ENCODE measurements around the gene ADAMTS10.

The ADAMTS10 gene

DNA sequence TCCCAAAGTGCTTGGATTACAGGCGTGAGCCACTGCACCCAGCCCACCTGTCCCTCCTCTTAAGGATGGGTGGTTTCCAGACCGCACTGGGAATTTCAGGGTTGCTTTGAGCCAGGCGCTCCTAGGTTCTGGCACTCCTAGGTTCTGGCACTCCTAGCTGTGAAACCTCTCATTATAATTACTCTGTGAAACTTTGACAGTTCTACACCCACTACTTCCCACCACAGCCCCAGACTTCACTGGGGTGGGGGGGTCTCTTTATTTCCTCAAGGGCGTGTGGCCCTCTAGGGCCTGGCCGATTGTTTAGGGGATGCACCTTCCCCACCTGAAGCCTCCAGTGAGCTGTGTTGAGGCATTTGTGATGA is 2.3 kb upstream of the ADAMTS10 start:
- Histone ChIP-seq H3K9me3 (ENCODE audit: control insufficient read depth in 5 of 5, low read length in 5 of 5) (no peaks in the 10 kb centered on the region), H3K9ac (ENCODE audit: low read length in 5 of 5) (no peak overlapping the region), H3K27ac (ENCODE audit: low read depth, low read length) (no peak overlapping the region)

DNA sequence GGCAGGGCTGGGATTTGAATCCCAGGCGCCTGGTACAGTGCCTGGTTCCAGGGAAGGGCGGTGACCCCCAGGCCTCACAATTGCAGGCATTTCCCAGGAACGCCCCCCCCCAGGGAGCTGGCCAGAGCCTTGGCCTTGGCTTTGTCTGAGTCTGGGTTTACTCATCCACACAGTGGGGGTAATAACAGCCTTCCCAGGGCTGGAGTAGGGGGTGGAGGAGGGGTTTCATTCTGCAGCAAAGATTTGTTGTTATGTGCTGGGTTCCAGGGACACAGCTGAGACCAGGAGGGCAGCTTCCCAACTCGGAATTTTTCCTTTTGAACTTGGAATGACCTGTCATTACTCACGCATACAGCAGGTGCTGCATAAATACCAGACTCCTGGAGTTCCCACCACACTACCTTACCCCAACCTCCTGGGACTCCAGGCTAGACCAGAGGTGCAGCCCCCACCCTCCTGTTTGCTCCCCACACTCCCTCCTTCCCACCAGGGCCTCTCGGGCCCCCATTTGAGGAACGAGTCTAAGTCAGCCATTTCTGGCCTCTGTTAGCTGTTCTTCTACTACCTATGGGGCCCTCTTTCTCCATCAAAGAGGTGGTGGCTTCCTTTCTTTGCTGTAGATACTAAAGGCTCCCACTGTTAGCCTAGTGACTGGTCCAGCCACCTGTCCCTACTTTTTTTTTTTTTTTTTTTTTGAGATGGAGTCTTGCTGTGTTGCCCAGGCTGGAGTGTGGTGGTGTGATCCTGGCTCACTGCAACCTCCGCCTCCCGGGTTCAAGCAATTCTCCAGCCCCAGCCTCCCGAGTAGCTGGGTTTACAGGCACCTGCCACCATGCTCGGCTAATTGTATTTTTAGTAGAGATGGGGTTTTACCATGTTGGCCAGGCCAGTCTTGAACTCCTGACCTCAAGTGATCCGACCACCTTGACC is 1.6 kb upstream of the ADAMTS10 start:
- Histone ChIP-seq H3K4me1 (ENCODE audit: control insufficient read depth in 5 of 5, insufficient read depth in 5 of 5, low read length in 5 of 5) (peaks cover 6 to 42% (median 36%) of the 10 kb centered on the region in 5 donors), H3K9me3 (ENCODE audit: control insufficient read depth in 5 of 5, low read length in 5 of 5) (no peaks in the 10 kb centered on the region), H3K4me3 (ENCODE audit: low read depth in 1 of 5, low read length in 5 of 5) (no peak overlapping the region), H3K36me3 (ENCODE audit: control insufficient read depth in 5 of 5, insufficient read depth in 5 of 5, low read length in 5 of 5) (no peaks in the 10 kb centered on the region), H3K27me3 (ENCODE audit: control insufficient read depth in 5 of 5, insufficient read depth in 4 of 5, low read length in 5 of 5) (peaks cover 0 to 2% (median 0%) of the 10 kb centered on the region in 5 donors), H3K27ac (ENCODE audit: low read depth, low read length) (peak overlapping the region; percentile 29), H3K9ac (ENCODE audit: low read length in 5 of 5) (peak overlapping the region in 1 of 5 donors; percentile 38)

More for the DNA sequence above, 2.3 kb upstream of the ADAMTS10 start:
- Histone ChIP-seq H3K27me3 (ENCODE audit: control insufficient read depth in 5 of 5, insufficient read depth in 4 of 5, low read length in 5 of 5) (peaks cover 0 to 2% (median 0%) of the 10 kb centered on the region in 5 donors), H3K36me3 (ENCODE audit: control insufficient read depth in 5 of 5, insufficient read depth in 5 of 5, low read length in 5 of 5) (no peaks in the 10 kb centered on the region), H3K4me1 (ENCODE audit: control insufficient read depth in 5 of 5, insufficient read depth in 5 of 5, low read length in 5 of 5) (peaks cover 6 to 37% (median 30%) of the 10 kb centered on the region in 5 donors), H3K4me3 (ENCODE audit: low read depth in 1 of 5, low read length in 5 of 5) (no peak overlapping the region)

DNA sequence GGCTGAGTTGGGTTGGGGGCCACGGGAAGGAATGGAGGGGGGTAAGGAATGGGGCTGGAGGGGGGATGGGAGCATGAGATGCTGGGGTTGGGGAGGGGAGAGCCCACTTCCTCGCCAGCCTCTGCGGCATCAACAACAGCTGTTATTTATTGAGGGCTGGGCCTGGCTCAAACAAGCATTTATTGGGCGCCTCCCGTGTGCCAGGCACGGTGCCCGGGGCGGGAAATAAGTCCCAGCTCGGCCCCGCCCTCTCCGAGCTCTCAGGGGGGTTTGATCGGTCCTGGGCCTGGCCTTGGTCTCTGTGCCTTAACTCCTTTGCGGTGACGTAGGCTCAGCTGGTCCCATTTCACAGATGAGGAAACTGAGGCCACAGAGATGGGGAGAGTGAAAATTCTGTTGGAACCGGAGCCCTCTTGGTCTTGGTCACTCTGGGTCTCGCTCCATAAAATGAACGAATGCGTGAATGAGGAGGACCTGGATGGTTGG is 919 bp upstream of the ADAMTS10 start:
- Histone ChIP-seq H3K27me3 (ENCODE audit: control insufficient read depth in 5 of 5, insufficient read depth in 4 of 5, low read length in 5 of 5) (peaks cover 0 to 2% (median 0%) of the 10 kb centered on the region in 5 donors), H3K27ac (ENCODE audit: low read depth, low read length) (peak overlapping the region; percentile 29), H3K4me1 (ENCODE audit: control insufficient read depth in 5 of 5, insufficient read depth in 5 of 5, low read length in 5 of 5) (peaks cover 6 to 48% (median 42%) of the 10 kb centered on the region in 5 donors), H3K4me3 (ENCODE audit: low read depth in 1 of 5, low read length in 5 of 5) (no peak overlapping the region), H3K9ac (ENCODE audit: low read length in 5 of 5) (no peak overlapping the region), H3K36me3 (ENCODE audit: control insufficient read depth in 5 of 5, insufficient read depth in 5 of 5, low read length in 5 of 5) (no peaks in the 10 kb centered on the region), H3K9me3 (ENCODE audit: control insufficient read depth in 5 of 5, low read length in 5 of 5) (no peaks in the 10 kb centered on the region)

DNA sequence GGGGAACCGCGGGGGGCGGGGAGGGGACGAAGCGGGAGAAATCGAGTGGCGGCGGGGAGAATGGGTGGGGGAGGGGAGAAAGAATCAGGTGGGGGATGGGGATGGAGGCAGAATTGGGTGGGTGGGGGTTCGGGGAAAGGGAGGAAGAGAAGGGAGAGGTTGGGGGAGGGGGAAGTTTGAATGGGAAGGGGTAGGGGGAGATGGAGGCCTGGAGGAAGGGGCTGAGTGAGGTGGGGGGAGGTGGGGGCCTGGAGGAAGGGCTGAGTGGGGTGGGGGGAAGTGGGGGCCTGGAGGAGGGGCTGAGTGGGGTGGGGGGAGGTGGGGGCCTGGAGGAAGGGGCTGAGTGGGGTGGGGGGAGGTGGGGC is 403 bp upstream of the ADAMTS10 start:
- H3K4me1 ChIP-seq (ENCODE audit: control insufficient read depth in 5 of 5, insufficient read depth in 5 of 5, low read length in 5 of 5): peaks cover 6 to 47% (median 42%) of the 10 kb centered on the region in 5 donors
- H3K9ac ChIP-seq (ENCODE audit: low read length in 5 of 5): no peak overlapping the region
- no peaks in the 10 kb centered on the region for H3K36me3 ChIP-seq (ENCODE audit: control insufficient read depth in 5 of 5, insufficient read depth in 5 of 5, low read length in 5 of 5)
- no peaks in the 10 kb centered on the region for H3K9me3 ChIP-seq (ENCODE audit: control insufficient read depth in 5 of 5, low read length in 5 of 5)
- H3K27ac ChIP-seq (ENCODE audit: low read depth, low read length): no peak overlapping the region
- H3K4me3 ChIP-seq (ENCODE audit: low read depth in 1 of 5, low read length in 5 of 5): no peak overlapping the region
- no peaks in the 10 kb centered on the region for H3K27me3 ChIP-seq (ENCODE audit: control insufficient read depth in 5 of 5, insufficient read depth in 4 of 5, low read length in 5 of 5)

DNA sequence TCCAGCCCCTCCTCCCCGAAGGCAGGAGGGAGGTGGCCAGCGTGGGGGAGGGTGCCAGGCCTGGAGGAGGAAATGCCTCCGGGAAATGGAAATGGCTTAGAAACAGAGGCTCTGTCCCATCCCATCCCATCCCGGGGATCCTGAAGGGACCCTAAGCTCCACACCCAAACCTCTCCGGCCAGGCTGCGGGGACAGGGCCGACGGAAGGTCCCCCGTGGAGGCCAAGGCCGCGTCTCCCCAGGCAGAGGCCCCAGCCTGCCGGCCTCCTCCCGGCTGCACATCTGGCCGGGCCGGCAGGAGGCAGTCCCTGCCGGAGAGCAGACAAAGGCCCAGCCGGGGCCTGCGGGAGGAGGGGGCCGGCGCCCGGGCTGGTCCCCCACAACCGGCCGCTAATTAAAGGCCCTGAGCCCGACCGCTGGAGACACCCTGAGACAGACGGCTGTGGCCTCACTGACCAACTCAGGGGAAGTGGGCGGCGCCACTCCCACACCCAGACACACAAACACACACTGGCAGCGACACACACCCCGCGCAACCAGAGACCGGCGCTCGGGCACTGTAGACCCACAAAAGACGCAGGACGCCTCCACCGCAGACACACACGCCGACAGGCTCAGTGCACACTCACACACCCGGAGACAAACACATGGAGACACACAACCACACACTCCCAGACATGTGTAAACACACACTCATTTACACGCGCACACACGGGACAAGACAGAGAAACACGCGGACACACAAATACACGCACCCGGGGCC is 1.1 kb downstream of the ADAMTS10 start:
- Histone ChIP-seq H3K27ac (ENCODE audit: low read depth, low read length) (peak overlapping the region; percentile 89), H3K36me3 (ENCODE audit: control insufficient read depth in 5 of 5, insufficient read depth in 5 of 5, low read length in 5 of 5) (peaks cover 0 to 8% (median 5%) of the 10 kb centered on the region in 5 donors), H3K4me1 (ENCODE audit: control insufficient read depth in 5 of 5, insufficient read depth in 5 of 5, low read length in 5 of 5) (peaks cover 6 to 46% (median 42%) of the 10 kb centered on the region in 5 donors), H3K9ac (ENCODE audit: low read length in 5 of 5) (peak overlapping the region; percentile 83 to 96 (median 86)), H3K9me3 (ENCODE audit: control insufficient read depth in 5 of 5, low read length in 5 of 5) (peaks cover 0 to 9% (median 6%) of the 10 kb centered on the region in 5 donors), H3K27me3 (ENCODE audit: control insufficient read depth in 5 of 5, insufficient read depth in 4 of 5, low read length in 5 of 5) (no peaks in the 10 kb centered on the region), H3K4me3 (ENCODE audit: low read depth in 1 of 5, low read length in 5 of 5) (peak overlapping the region; percentile 80 to 100 (median 92))

DNA sequence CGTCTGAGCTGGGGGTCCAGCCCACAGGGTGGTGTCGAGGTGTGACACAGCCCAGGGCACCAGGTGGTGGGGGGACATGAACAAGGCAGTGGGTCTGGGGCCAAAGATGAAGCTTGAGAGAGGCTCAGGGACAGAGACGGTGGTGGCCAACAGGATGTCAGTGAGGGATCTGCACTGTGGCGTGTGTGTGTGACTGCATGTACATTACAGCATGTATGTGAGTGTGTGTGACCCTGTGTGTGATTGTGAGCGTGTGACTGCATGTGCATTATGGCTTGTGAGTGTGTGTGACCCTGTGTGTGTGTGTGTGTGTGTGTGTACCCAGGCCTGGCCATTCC is 1.6 kb downstream of the ADAMTS10 start:
- Histone ChIP-seq H3K27ac (ENCODE audit: low read depth, low read length) (peak overlapping the region; percentile 89), H3K9me3 (ENCODE audit: control insufficient read depth in 5 of 5, low read length in 5 of 5) (peaks cover 0 to 9% (median 6%) of the 10 kb centered on the region in 5 donors), H3K9ac (ENCODE audit: low read length in 5 of 5) (peak overlapping the region; percentile 68 to 96 (median 85)), H3K4me1 (ENCODE audit: control insufficient read depth in 5 of 5, insufficient read depth in 5 of 5, low read length in 5 of 5) (peaks cover 6 to 46% (median 42%) of the 10 kb centered on the region in 5 donors), H3K27me3 (ENCODE audit: control insufficient read depth in 5 of 5, insufficient read depth in 4 of 5, low read length in 5 of 5) (no peaks in the 10 kb centered on the region), H3K4me3 (ENCODE audit: low read depth in 1 of 5, low read length in 5 of 5) (peak overlapping the region; percentile 80 to 98 (median 88)), H3K36me3 (ENCODE audit: control insufficient read depth in 5 of 5, insufficient read depth in 5 of 5, low read length in 5 of 5) (peaks cover 0 to 8% (median 5%) of the 10 kb centered on the region in 5 donors)

DNA sequence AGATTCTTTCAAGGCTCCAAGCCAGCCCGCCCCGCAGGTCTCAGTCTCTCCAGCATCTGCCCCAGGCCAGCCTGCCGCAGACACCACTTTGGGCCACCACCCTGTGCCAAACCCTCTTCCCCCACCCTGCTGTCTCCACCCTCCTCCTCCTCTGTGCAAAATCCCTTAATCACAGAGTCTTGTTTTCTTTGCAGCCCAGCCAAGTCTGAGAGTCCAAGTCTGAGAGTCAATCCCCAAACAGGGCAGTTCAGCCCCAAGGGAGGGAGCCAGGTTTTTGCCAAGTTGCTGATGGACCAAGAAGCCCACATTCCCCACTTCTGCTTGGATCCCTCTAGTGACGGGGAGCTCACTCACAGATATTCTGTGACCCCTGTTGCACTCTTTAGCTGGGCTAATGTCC is 3.1 kb downstream of the ADAMTS10 start:
- Histone ChIP-seq H3K9ac (ENCODE audit: low read length in 5 of 5) (peak overlapping the region in 2 of 5 donors; percentile 35 to 52), H3K27ac (ENCODE audit: low read depth, low read length) (no peak overlapping the region), H3K27me3 (ENCODE audit: control insufficient read depth in 5 of 5, insufficient read depth in 4 of 5, low read length in 5 of 5) (no peaks in the 10 kb centered on the region), H3K4me3 (ENCODE audit: low read depth in 1 of 5, low read length in 5 of 5) (peak overlapping the region in 1 of 5 donors; percentile 19), H3K36me3 (ENCODE audit: control insufficient read depth in 5 of 5, insufficient read depth in 5 of 5, low read length in 5 of 5) (peaks cover 2 to 20% (median 15%) of the 10 kb centered on the region in 5 donors), H3K9me3 (ENCODE audit: control insufficient read depth in 5 of 5, low read length in 5 of 5) (peaks cover 0 to 9% (median 6%) of the 10 kb centered on the region in 5 donors), H3K4me1 (ENCODE audit: control insufficient read depth in 5 of 5, insufficient read depth in 5 of 5, low read length in 5 of 5) (peaks cover 6 to 46% (median 42%) of the 10 kb centered on the region in 5 donors)

DNA sequence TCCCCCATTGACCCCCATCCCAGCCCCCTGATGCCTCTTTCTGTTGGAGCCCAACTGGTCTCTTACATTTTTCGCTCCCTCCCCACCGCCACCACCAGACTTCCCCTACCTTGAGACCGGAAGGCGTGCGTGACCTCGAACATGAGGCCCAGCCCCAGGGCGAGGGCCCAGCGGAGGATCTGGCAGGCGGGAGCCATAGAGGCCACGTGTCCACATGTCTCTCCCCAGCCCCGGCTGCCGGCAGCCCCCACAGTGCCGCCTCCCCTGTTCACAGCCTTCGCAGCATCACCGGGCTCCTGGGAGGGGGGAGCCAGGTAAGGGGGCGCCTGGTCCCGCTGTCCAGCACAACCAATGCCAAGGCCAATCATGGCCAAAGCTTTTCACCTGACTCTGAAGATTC is 5.0 kb downstream of the ADAMTS10 start:
- H3K27me3 ChIP-seq (ENCODE audit: control insufficient read depth in 5 of 5, insufficient read depth in 4 of 5, low read length in 5 of 5): no peaks in the 10 kb centered on the region
- peaks cover 3 to 42% (median 36%) of the 10 kb centered on the region in 5 donors for H3K4me1 ChIP-seq (ENCODE audit: control insufficient read depth in 5 of 5, insufficient read depth in 5 of 5, low read length in 5 of 5)
- no peak overlapping the region for H3K9ac ChIP-seq (ENCODE audit: low read length in 5 of 5)
- no peak overlapping the region for H3K4me3 ChIP-seq (ENCODE audit: low read depth in 1 of 5, low read length in 5 of 5)
- no peak overlapping the region for H3K27ac ChIP-seq (ENCODE audit: low read depth, low read length)
- peaks cover 0 to 9% (median 6%) of the 10 kb centered on the region in 5 donors for H3K9me3 ChIP-seq (ENCODE audit: control insufficient read depth in 5 of 5, low read length in 5 of 5)
- peaks cover 2 to 37% (median 29%) of the 10 kb centered on the region in 5 donors for H3K36me3 ChIP-seq (ENCODE audit: control insufficient read depth in 5 of 5, insufficient read depth in 5 of 5, low read length in 5 of 5)

DNA sequence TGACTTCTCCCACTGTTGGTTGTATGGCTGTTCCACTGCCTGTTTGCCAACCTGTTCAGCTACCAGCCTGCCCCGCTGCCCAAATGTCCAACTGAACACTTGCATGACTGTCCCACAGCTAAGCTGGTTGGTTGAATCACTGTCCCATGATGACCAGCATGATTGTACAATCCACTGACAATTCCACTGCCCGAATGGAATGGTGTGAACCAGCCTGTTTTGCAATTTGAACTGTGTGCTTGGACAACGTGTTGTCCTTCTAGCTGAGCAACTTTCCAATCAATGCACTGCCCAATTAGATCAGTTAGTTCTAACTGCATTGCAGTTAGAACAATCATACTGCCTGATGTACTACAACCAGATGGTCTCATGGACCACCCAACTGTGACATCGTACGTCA is 8.7 kb downstream of the ADAMTS10 start:
- peaks cover 0 to 9% (median 3%) of the 10 kb centered on the region in 5 donors for H3K4me1 ChIP-seq (ENCODE audit: control insufficient read depth in 5 of 5, insufficient read depth in 5 of 5, low read length in 5 of 5)
- H3K9me3 ChIP-seq (ENCODE audit: control insufficient read depth in 5 of 5, low read length in 5 of 5): peaks cover 0 to 9% (median 6%) of the 10 kb centered on the region in 5 donors
- H3K27ac ChIP-seq (ENCODE audit: low read depth, low read length): no peak overlapping the region
- peaks cover 2 to 62% (median 52%) of the 10 kb centered on the region in 5 donors for H3K36me3 ChIP-seq (ENCODE audit: control insufficient read depth in 5 of 5, insufficient read depth in 5 of 5, low read length in 5 of 5)
- no peak overlapping the region for H3K4me3 ChIP-seq (ENCODE audit: low read depth in 1 of 5, low read length in 5 of 5)
- no peaks in the 10 kb centered on the region for H3K27me3 ChIP-seq (ENCODE audit: control insufficient read depth in 5 of 5, insufficient read depth in 4 of 5, low read length in 5 of 5)
- H3K9ac ChIP-seq (ENCODE audit: low read length in 5 of 5): no peak overlapping the region
